Measurements from ENCODE around the gene KIF13A. TPM values are rescaled to one million over a fixed set of nuclear protein-coding genes. Genes with fewer than 3 reads are reported as not detected.
"Not testable (repeated sequence)": the region's sequence is repeated elsewhere in the genome, so short reads cannot be mapped to it uniquely, and the experiment has no call there.

Gene KIF13A
- total RNA-seq, 1 donor from 2014 or later = 34.4 TPM

DNA sequence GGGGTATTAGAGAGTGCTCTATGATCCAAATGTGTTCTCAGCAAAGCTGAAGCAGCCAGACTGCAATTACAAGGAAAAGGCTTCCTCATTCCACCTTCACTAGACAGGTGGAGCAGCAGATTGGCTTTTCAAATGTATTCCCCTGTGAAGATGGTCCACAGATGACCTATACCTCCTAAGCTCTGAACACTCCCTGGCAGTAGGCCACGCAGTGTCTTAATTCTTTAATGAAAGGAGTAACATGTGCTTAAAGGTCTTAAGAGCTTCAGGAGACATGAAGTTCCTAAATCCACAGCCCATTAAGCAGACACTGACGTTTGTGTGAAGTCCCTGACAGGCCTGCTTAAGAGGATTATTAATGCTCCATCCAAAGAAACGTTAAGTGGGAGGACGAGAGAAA, 141.8 kb downstream of the KIF13A start:
- no peaks in the 10 kb centered on the region for H3K9me3 Mint-ChIP-seq
- no peak for DNase-seq (ENCODE audit: low read depth, low spot score)
- H3K4me1 Mint-ChIP-seq = no peaks in the 10 kb centered on the region
- H3K27me3 Mint-ChIP-seq (ENCODE audit: low read depth) = no peaks in the 10 kb centered on the region
- no peak overlapping the region for H3K4me3 Mint-ChIP-seq
- no peak overlapping the region for H3K27ac Mint-ChIP-seq (ENCODE audit: unreplicated experiment)
- TF ChIP-seq, protein P1, sequence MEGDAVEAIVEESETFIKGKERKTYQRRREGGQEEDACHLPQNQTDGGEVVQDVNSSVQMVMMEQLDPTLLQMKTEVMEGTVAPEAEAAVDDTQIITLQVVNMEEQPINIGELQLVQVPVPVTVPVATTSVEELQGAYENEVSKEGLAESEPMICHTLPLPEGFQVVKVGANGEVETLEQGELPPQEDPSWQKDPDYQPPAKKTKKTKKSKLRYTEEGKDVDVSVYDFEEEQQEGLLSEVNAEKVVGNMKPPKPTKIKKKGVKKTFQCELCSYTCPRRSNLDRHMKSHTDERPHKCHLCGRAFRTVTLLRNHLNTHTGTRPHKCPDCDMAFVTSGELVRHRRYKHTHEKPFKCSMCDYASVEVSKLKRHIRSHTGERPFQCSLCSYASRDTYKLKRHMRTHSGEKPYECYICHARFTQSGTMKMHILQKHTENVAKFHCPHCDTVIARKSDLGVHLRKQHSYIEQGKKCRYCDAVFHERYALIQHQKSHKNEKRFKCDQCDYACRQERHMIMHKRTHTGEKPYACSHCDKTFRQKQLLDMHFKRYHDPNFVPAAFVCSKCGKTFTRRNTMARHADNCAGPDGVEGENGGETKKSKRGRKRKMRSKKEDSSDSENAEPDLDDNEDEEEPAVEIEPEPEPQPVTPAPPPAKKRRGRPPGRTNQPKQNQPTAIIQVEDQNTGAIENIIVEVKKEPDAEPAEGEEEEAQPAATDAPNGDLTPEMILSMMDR (conservative IDR thresholded peaks at IDR 0.05) = no peak
- peaks cover 12% of the 10 kb centered on the region for H3K36me3 Mint-ChIP-seq (ENCODE audit: low read depth)

DNA sequence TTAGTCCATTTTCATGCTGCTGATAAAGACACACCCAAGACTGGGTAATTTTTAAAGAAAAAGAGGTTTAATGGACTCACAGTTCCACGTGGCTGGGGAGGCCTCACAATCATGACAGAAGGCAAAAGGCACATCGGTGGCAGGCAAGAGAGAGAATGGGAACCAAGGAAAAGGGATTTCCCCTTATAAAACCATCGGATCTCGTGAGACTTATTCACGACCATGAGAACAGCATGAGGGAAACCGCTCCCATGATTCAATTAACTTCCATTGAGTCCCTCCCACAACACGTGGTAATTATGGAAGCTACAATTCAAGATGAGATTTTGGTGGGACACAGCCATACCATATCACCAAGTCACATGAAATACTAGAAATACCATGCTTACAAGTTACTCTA, 142.5 kb downstream of the KIF13A start:
- not testable (repeated sequence) for H3K4me3 Mint-ChIP-seq; DNase-seq (ENCODE audit: low read depth, low spot score); H3K27ac Mint-ChIP-seq (ENCODE audit: unreplicated experiment); H3K4me1 Mint-ChIP-seq; H3K27me3 Mint-ChIP-seq (ENCODE audit: low read depth); H3K9me3 Mint-ChIP-seq
- peaks cover 12% of the 10 kb centered on the region for H3K36me3 Mint-ChIP-seq (ENCODE audit: low read depth)

DNA sequence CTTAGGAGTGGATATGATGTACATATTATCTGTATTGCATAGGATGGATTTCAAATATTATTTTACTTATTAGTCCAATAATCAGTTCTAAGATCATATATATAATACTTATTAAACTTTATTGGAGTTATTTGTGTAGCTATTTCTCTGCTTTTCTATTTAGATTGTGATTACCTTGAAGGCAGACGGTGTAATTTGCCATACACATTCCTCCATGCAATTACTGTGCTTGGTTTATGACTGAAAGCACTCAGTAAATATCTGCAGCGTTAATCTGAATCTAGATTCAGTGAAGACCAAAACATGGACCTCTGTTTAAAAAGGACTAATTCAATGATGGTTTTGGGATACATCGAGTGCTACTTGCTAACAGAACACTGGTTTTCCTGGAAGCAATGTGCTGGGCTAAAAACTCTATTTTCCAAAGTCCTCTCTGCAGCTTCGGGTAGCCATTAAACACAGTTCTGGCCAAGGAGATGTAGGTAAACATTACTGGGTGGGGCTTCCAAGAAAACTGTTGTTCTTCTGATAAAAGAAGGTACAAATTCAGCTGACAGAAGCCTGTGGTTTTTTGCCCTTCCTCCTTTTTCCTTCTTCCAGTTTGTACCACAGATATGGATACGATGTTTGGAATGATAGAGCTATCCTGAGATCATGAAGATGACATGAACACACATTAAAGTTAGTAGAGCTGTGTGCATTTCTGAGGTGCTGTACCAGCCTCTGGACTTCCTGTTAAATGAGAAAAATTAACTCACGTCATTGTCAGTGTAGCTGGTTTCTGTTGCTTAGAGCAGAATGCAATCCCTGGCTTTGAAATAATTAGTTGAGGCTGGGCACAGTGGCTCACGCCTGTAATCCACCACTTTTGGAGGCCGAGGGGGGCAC, 144.3 kb downstream of the KIF13A start:
- no peak for DNase-seq (ENCODE audit: low read depth, low spot score)
- TF ChIP-seq, protein P1 (conservative IDR thresholded peaks at IDR 0.05) = no peak
- Mint-ChIP-seq H3K27ac (ENCODE audit: unreplicated experiment) (no peak overlapping the region), H3K4me3 (no peak overlapping the region), H3K27me3 (ENCODE audit: low read depth) (no peaks in the 10 kb centered on the region), H3K36me3 (ENCODE audit: low read depth) (peaks cover 5% of the 10 kb centered on the region), H3K4me1 (peaks cover 17% of the 10 kb centered on the region), H3K9me3 (no peaks in the 10 kb centered on the region)

DNA sequence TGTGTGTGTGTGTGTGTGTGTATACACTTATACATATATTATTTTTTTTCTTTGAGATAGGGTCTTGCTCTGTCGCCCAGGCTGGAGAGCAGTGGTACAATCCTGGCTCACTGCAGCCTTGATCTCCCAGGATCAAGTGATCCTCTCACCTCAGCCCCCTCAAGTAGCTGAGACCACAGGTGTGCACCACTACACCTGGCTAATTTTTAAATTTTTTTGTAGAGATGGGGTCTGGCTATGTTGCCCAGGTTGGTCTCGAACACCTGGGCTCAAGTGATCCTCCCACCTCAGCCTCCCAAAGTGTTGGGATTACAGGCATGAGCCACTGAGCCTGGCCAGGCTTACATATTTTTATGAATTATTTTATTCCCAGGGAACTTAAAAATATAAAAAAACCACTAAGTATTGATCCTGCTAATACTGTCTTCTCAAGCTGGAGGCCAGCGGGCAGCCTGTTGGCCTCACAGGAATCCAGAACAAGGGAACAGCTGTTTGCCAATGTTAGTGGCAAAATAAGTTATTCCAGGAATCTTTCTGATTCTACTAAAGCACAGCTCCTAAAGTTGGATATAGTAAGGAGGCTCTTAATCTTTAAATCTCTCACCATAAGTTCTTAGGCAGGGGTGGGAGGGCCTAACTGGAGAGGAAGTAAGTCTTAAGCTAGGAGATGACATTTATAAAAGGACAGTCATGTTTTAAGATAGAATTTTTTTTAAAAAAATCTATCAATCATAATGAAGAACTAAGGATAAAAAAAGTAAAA, 145.2 kb downstream of the KIF13A start:
- no peak overlapping the region for H3K4me3 Mint-ChIP-seq
- H3K36me3 Mint-ChIP-seq (ENCODE audit: low read depth) = peaks cover 6% of the 10 kb centered on the region
- no peaks in the 10 kb centered on the region for H3K9me3 Mint-ChIP-seq
- peaks cover 18% of the 10 kb centered on the region for H3K4me1 Mint-ChIP-seq
- no peaks in the 10 kb centered on the region for H3K27me3 Mint-ChIP-seq (ENCODE audit: low read depth)
- TF ChIP-seq, protein P1 (conservative IDR thresholded peaks at IDR 0.05) = no peak
- no peak overlapping the region for H3K27ac Mint-ChIP-seq (ENCODE audit: unreplicated experiment)
- no peak for DNase-seq (ENCODE audit: low read depth, low spot score)

DNA sequence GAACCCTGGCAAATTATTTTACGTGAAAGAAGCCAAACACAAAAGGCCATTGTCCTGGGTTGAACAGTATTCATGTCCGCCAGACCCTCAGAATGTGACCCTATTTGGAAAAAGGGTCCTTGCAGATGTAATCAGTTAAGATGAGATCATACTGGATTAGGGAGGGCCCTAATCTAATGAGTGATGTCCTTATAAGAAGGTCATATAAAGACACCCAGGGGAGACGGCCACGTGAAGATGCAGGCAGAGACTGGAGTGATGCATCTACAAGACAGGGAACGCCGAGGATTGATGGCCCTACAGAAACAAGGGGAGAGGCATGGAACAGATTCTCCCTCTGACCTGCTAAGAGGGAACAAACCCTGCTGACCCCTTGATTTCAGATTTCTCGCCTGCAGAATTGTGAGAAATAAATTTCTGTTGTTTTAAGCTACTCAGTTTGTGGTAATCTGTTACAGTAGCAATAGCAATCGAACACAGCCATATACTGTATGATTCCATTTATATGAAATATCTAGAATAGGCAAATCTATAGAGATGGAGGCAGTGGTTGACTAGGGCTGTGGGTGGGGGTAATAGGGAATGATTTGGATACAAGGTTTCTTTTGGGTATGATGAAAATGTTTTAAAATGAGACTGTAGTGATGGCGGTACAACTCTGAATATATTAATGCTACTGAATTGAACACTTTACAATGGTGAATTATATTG, 147.8 kb downstream of the KIF13A start:
- H3K27ac Mint-ChIP-seq (ENCODE audit: unreplicated experiment) = peak overlapping the region; percentile 54
- H3K27me3 Mint-ChIP-seq (ENCODE audit: low read depth) = no peaks in the 10 kb centered on the region
- H3K4me3 Mint-ChIP-seq = no peak overlapping the region
- H3K9me3 Mint-ChIP-seq = no peaks in the 10 kb centered on the region
- TF ChIP-seq, protein P1 (conservative IDR thresholded peaks at IDR 0.05) = no peak
- no peak for DNase-seq (ENCODE audit: low read depth, low spot score)
- H3K36me3 Mint-ChIP-seq (ENCODE audit: low read depth) = peaks cover 9% of the 10 kb centered on the region
- H3K4me1 Mint-ChIP-seq = peaks cover 18% of the 10 kb centered on the region

Measured in neural crest cell (in vitro differentiated cells).